ENCODE results near the gene SGTA. TPM values are rescaled to one million over a fixed set of nuclear protein-coding genes. Genes with fewer than 3 reads are reported as not detected.

The SGTA gene
- total RNA-seq, 1 donor from 2014 or later, result 47.3 TPM

DNA sequence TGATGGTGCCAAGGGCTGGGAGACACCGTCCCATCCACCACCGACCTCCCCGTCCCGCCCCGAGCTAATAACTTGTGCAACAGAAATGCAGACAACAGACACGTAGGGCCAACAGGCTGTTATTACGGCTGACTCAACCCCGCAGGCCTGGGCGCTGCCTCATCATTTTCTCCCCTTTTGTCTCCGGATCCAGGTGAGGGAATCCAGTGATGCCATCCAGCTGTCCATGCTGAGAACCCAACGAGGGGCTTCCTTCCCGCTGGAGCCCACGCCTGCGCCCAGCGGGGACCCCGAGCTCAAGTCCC is 55.5 kb downstream of the SGTA start:
- peaks cover 26% of the 10 kb centered on the region for H3K4me1 Mint-ChIP-seq
- POLR2A ChIA-PET, result interaction anchor here (0.6 to 1.4 kb wide), 3 partner anchors 25 to 223 kb away, joined by 4 to 5 read pairs (median 5); partner anchors contain the start of gene GNG7
- DNase-seq (no peak), ATAC-seq (ENCODE audit: low read depth) (no peak)
- H3K27ac Mint-ChIP-seq, result no peak overlapping the region
- CTCF ChIA-PET, result interaction anchor here (0.6 to 1.0 kb wide), 2 partner anchors 14 to 1362 kb away, joined by 3 read pairs; no protein-coding TSS in a partner anchor
- TF ChIP-seq, protein P1, sequence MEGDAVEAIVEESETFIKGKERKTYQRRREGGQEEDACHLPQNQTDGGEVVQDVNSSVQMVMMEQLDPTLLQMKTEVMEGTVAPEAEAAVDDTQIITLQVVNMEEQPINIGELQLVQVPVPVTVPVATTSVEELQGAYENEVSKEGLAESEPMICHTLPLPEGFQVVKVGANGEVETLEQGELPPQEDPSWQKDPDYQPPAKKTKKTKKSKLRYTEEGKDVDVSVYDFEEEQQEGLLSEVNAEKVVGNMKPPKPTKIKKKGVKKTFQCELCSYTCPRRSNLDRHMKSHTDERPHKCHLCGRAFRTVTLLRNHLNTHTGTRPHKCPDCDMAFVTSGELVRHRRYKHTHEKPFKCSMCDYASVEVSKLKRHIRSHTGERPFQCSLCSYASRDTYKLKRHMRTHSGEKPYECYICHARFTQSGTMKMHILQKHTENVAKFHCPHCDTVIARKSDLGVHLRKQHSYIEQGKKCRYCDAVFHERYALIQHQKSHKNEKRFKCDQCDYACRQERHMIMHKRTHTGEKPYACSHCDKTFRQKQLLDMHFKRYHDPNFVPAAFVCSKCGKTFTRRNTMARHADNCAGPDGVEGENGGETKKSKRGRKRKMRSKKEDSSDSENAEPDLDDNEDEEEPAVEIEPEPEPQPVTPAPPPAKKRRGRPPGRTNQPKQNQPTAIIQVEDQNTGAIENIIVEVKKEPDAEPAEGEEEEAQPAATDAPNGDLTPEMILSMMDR (IDR thresholded peaks at IDR 0.05), result no peak
- no peaks in the 10 kb centered on the region for H3K9me3 Mint-ChIP-seq
- no peak overlapping the region for H3K4me3 Mint-ChIP-seq
- intact Hi-C loops (cut with micrococcal nuclease), result no loop called here
- H3K27me3 Mint-ChIP-seq, result peaks cover 2% of the 10 kb centered on the region
- peaks cover 8% of the 10 kb centered on the region for H3K36me3 Mint-ChIP-seq (ENCODE audit: low read depth)

DNA sequence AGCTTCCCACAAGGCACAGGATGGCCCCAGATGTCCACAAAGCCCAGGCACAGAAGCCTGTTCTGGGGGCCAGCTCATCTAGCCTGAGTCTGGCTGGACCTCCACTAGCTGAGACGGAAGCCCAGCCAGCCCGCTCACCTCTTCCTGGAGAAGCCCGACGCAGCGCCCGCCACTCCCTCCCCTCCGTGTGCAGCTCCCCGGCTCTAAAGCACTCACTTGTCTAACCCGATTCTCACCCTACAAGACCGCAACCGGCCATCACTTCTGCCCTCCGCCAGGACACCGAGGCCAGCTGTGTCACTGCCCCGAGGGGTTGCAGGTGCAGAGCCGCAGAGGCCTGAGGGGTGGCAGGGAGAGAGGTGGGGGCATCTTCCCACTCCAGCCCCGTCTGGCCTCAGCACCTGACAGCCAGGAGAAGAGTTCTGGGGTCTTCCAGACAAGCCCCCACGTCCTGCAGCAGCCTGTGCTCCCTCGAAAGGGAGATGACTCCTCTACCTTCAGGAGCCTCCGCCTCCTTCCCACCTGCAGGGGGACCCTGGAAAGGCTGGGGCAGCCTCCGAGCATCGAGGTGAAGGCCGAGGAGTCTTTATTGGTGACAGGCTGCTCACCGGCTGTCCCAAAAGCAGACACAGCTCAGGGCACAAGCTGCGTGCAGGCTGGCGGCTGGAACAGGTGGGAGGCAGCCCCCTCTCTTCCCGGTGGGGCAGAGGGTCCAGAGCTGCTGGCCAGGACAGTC is 56.0 kb downstream of the SGTA start:
- no peaks in the 10 kb centered on the region for H3K9me3 Mint-ChIP-seq
- H3K4me1 Mint-ChIP-seq, result peaks cover 27% of the 10 kb centered on the region
- no peak overlapping the region for H3K4me3 Mint-ChIP-seq
- ChIA-PET POLR2A (interaction anchor here (0.5 to 1.4 kb wide), 7 partner anchors 17 to 224 kb away, joined by 3 to 13 read pairs (median 5); partner anchors contain the start of gene GNG7), CTCF (interaction anchor here (0.6 to 1.0 kb wide), 2 partner anchors 14 to 1362 kb away, joined by 3 read pairs; no protein-coding TSS in a partner anchor)
- intact Hi-C loops (cut with micrococcal nuclease), result no loop called here
- DNase-seq (no peak), ATAC-seq (ENCODE audit: low read depth) (peak; percentile 43)
- peaks cover 6% of the 10 kb centered on the region for H3K36me3 Mint-ChIP-seq (ENCODE audit: low read depth)
- no peak overlapping the region for H3K27ac Mint-ChIP-seq
- TF ChIP-seq, protein P1 (IDR thresholded peaks at IDR 0.05), result no peak
- H3K27me3 Mint-ChIP-seq, result peaks cover 2% of the 10 kb centered on the region

DNA sequence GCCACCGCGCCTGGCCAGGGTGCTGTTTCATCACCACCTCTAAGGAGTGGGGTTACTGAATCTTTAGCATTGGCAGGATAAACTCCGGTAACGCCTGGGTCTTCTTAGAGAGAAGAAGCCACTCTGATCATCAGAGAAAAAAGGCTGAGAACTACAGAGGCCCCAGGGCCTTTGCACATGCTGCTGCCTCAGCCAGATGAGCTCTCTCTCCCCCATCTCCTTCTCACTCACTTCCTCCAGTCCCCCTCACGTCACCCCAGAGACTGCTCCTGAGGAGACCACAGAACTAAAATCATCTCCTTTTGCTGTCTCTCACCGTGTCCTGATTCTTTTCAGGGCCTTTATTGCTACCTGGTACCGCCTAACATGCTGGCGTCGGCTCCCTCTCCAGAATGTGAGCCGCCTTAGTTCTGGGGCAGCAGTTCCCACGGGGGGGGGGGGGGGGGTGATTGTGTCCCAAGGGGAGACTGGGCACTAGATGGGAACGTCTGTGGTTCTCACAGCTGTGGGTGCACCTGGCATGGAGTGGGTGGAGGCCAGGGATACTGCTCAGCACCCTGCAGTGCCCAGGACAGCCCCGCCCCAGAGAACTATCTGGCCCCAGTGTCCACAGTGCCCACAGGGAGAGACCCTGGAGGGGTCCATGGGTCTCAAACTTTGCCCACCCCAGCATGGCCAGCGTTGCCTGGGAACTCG is 56.8 kb downstream of the SGTA start:
- H3K9me3 Mint-ChIP-seq, result no peaks in the 10 kb centered on the region

DNA sequence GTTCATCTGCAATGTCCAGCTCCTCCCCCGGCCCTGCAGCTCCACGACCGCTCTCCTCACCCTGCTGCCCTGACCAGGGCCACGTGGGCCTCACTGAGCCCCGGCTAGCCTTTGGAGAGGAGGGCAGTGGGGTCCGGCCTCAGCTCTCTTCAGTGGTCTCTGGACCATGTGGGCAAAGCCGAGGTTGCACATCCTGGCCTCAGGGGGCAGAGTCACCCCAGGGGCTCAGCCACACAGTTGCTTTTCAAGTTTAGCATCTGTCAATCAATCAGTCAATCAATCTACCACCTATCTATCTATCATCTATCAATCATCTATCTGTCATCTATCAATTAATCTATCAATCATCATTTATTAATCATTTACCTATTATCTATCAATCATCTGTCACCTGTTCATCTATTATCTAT is 58.9 kb downstream of the SGTA start:
- H3K9me3 Mint-ChIP-seq, result no peaks in the 10 kb centered on the region
- no peak overlapping the region for H3K27ac Mint-ChIP-seq
- intact Hi-C loops (cut with micrococcal nuclease), result no loop called here
- H3K36me3 Mint-ChIP-seq (ENCODE audit: low read depth), result no peaks in the 10 kb centered on the region
- H3K27me3 Mint-ChIP-seq, result peaks cover 5% of the 10 kb centered on the region
- POLR2A ChIA-PET, result interaction anchor here (0.9 to 1.9 kb wide), 3 partner anchors 13 to 76 kb away, joined by 3 to 5 read pairs (median 3); no protein-coding TSS in a partner anchor
- H3K4me3 Mint-ChIP-seq, result no peak overlapping the region
- TF ChIP-seq, protein P1 (IDR thresholded peaks at IDR 0.05), result no peak
- no peak for DNase-seq
- CTCF ChIA-PET, result no interaction called here
- ATAC-seq (ENCODE audit: low read depth), result no peak
- H3K4me1 Mint-ChIP-seq, result peaks cover 42% of the 10 kb centered on the region

More for the DNA sequence above, 56.8 kb downstream of the SGTA start:
- Mint-ChIP-seq H3K36me3 (ENCODE audit: low read depth) (peaks cover 1% of the 10 kb centered on the region), H3K4me1 (peaks cover 32% of the 10 kb centered on the region), H3K27me3 (peaks cover 5% of the 10 kb centered on the region), H3K27ac (no peak overlapping the region), H3K4me3 (no peak overlapping the region)
- intact Hi-C loops (cut with micrococcal nuclease), result no loop called here
- ATAC-seq (ENCODE audit: low read depth) (no peak), DNase-seq (no peak)
- CTCF ChIA-PET, result no interaction called here
- POLR2A ChIA-PET, result interaction anchor here (0.5 to 1.4 kb wide), 5 partner anchors 16 to 224 kb away, joined by 3 to 13 read pairs (median 5); partner anchors contain the start of gene GNG7
- TF ChIP-seq, protein P1 (IDR thresholded peaks at IDR 0.05), result no peak

DNA sequence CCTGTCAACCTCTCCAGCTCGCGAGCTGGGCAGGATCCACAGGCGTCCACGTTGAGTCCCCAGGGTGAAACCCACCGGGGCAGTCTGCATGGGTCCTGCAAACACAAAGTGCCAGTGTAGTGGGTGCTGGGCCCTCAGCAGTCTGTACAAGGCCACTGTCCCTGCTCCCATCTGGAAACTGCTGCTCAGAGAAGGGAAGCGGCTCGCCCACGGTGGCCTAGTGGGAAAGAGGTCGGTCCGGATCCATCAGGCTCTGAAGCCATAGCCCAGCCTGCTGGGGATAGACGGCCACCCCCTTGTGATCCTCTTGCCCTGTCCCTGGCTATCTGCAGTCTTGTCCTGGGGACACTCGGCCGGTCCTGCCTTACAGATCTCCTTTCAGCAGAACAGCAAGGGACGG is 59.3 kb downstream of the SGTA start:
- Mint-ChIP-seq H3K9me3 (no peaks in the 10 kb centered on the region), H3K36me3 (ENCODE audit: low read depth) (no peaks in the 10 kb centered on the region), H3K27ac (no peak overlapping the region), H3K4me3 (no peak overlapping the region), H3K4me1 (peaks cover 40% of the 10 kb centered on the region), H3K27me3 (peaks cover 5% of the 10 kb centered on the region)
- DNase-seq (no peak), ATAC-seq (ENCODE audit: low read depth) (no peak)
- POLR2A ChIA-PET, result interaction anchor here (0.9 to 1.9 kb wide), 3 partner anchors 13 to 75 kb away, joined by 3 to 5 read pairs (median 3); no protein-coding TSS in a partner anchor
- intact Hi-C loops (cut with micrococcal nuclease), result no loop called here
- CTCF ChIA-PET, result no interaction called here
- TF ChIP-seq, protein P1 (IDR thresholded peaks at IDR 0.05), result no peak
